ENCODE results near the gene NLGN3.

DNA sequence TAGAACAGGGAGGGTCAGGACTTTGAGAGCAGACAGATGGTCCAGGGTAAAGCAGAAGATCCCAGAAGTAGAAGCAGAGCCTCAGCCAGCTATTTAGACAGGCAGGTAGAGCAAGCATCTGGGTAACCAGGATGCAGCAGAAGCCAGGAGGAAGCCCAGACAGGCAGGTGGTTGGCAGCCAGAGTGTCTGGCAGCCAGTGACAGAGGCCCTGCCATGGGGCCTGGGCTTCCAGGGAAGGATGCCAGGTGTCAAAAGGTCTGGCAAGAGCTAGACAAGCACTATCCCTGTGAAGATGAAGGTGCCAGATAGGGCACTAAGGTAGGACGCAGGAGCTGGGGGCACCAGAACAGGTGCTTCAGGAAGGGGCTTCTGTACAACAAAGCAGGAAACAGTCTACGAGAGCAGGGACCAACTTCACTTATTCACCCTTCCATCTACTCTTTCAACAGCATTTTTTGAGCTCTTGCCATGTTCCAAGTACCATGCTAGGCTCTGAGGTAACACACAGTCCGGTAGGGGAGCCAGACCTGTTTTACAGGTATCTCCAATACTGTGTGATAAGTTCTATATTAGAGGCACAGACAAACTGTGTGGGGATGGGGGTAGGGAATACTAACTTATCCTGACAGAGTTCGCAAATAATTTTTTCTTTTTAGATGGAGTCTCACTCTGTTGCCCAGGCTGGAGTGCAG lies 40.3 kb downstream of the NLGN3 start:
- TF ChIP-seq, protein P1, sequence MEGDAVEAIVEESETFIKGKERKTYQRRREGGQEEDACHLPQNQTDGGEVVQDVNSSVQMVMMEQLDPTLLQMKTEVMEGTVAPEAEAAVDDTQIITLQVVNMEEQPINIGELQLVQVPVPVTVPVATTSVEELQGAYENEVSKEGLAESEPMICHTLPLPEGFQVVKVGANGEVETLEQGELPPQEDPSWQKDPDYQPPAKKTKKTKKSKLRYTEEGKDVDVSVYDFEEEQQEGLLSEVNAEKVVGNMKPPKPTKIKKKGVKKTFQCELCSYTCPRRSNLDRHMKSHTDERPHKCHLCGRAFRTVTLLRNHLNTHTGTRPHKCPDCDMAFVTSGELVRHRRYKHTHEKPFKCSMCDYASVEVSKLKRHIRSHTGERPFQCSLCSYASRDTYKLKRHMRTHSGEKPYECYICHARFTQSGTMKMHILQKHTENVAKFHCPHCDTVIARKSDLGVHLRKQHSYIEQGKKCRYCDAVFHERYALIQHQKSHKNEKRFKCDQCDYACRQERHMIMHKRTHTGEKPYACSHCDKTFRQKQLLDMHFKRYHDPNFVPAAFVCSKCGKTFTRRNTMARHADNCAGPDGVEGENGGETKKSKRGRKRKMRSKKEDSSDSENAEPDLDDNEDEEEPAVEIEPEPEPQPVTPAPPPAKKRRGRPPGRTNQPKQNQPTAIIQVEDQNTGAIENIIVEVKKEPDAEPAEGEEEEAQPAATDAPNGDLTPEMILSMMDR (conservative IDR thresholded peaks at IDR 0.05), result no peak
- TF ChIP-seq EZH2 (IDR thresholded peaks at IDR 0.05; ENCODE audit: low read depth), result no peak
